Activated naive CD4-positive, alpha-beta T cell treated with anti-CD3 and anti-CD28 coated beads, Interleukin-2, amount 10 ng/mL, durations not matched to agents 7 days and 5 days (primary cell): ENCODE data around the gene RCSD1.

ENCODE experiments used
- CTCF ChIA-PET: fragments of 350-600 bp; sonication (Branson Sonifier 250); formaldehyde crosslinking; loops from one replicate; lab custom pipeline; 2021; ENCODE audit warnings: antibody characterized with exemption; lab: Charles Lee
- DNase-seq: peaks from one replicate; pipeline ENCODE4 v3.0.0-alpha.2; 2020
- H3K27ac Mint-ChIP-seq: one replicate; pipeline ENCODE4 v1.8.0; 2021; ENCODE audit warnings: mild to moderate bottlenecking, moderate library complexity, mixed read lengths
- H3K27me3 Mint-ChIP-seq: one replicate; pipeline ENCODE4 v1.8.0; 2021; ENCODE audit warnings: mild to moderate bottlenecking, mixed read lengths
- H3K36me3 Mint-ChIP-seq: one replicate; pipeline ENCODE4 v1.8.0; 2021; ENCODE audit warnings: mixed read lengths
- H3K4me1 Mint-ChIP-seq: one replicate; pipeline ENCODE4 v1.8.0; 2021; ENCODE audit warnings: mixed read lengths
- H3K4me3 Mint-ChIP-seq: one replicate; pipeline ENCODE4 v1.8.0; 2021; ENCODE audit warnings: mild to moderate bottlenecking, moderate library complexity, mixed read lengths
- H3K9me3 Mint-ChIP-seq: one replicate; pipeline ENCODE4 v1.8.0; 2021; ENCODE audit warnings: mixed read lengths

The RCSD1 gene

DNA sequence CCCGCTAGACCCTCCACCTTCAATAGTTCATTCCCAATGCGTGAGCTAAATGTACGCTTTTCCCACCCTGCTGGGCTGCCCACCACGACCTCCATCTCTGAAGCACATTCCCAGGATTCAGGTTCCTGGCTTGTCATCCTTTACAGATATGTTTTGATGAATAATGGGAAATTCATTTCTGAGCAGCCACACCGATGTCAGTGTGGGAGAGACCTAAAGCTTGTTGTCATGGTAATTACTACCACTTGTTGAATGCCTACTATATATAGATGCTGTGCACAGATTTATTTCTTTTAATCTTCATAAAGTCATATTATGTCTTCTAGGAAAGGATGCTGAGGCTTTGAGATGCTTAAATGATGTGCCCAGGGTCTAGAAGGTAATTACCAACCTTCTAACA lies 8.0 kb downstream of the RCSD1 start:
- H3K27ac Mint-ChIP-seq = peak overlapping the region; percentile 90
- CTCF ChIA-PET = interaction anchor here (0.7 to 12.4 kb wide), 6 partner anchors 17 to 84 kb away, joined by 3 to 236 read pairs (median 5); partner anchors contain the start of gene CREG1
- H3K4me3 Mint-ChIP-seq = no peak overlapping the region
- no peaks in the 10 kb centered on the region for H3K27me3 Mint-ChIP-seq
- peaks cover 76% of the 10 kb centered on the region for H3K36me3 Mint-ChIP-seq
- DNase-seq = no peak
- peaks cover 89% of the 10 kb centered on the region for H3K4me1 Mint-ChIP-seq
- no peaks in the 10 kb centered on the region for H3K9me3 Mint-ChIP-seq

- peaks cover 85% of the 10 kb centered on the region for H3K4me1 Mint-ChIP-seq
- CTCF ChIA-PET = interaction anchor here (0.9 kb wide), 1 partner anchor 40 kb away, joined by 3 read pairs; no protein-coding TSS in a partner anchor
- H3K36me3 Mint-ChIP-seq = peaks cover 72% of the 10 kb centered on the region
- no peak overlapping the region for H3K4me3 Mint-ChIP-seq
- no peak overlapping the region for H3K27ac Mint-ChIP-seq
- H3K27me3 Mint-ChIP-seq = no peaks in the 10 kb centered on the region
- DNase-seq = no peak
- H3K9me3 Mint-ChIP-seq = no peaks in the 10 kb centered on the region
Measured at GRCh38 chr1:167640051-167640450, 10.0 kb downstream of the RCSD1 start.

DNA sequence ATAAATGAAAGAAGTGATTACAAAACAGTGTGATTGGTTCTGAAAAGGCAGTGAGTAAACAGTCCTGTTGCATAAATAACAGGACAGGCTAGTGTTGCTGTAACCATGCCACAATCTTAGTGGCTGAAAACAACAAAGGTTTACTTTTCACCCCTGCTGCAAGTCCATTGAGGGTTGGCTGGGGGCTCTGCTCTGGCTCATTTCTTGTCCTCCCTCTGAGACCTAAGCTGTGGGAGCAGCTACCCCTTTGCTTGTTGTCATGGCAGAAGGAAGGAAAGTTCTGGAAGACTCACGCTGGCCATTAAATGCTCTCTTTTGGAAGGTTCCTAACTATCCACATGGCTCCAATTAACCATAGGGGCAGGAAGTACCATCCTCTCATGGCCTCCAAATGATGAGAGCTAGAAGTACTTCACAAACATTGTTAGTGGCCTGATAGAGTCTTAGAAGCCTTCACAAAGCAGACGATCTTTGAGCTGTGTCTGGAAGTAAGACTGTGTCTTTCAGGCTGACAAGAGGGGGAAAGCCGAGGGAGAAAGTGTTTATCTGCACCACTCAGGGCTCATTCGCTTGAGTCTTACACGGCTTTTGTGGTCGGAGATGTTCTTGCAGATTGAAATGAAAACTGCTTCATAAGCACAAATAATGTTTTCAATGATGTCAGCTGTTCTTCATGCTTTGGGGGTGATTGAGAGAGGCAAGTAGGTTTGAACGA lies 11.9 kb downstream of the RCSD1 start:
- peak overlapping the region; percentile 47 for H3K27ac Mint-ChIP-seq
- H3K36me3 Mint-ChIP-seq = peaks cover 71% of the 10 kb centered on the region
- H3K27me3 Mint-ChIP-seq = no peaks in the 10 kb centered on the region
- no peak for DNase-seq
- no peak overlapping the region for H3K4me3 Mint-ChIP-seq
- CTCF ChIA-PET = interaction anchor here (1.2 to 1.3 kb wide), 2 partner anchors 41 to 46 kb away, joined by 3 to 6 read pairs; no protein-coding TSS in a partner anchor
- peaks cover 78% of the 10 kb centered on the region for H3K4me1 Mint-ChIP-seq
- H3K9me3 Mint-ChIP-seq = no peaks in the 10 kb centered on the region

- Mint-ChIP-seq H3K4me3 (no peak overlapping the region), H3K27ac (peak overlapping the region; percentile 47), H3K27me3 (no peaks in the 10 kb centered on the region), H3K4me1 (peaks cover 73% of the 10 kb centered on the region), H3K9me3 (no peaks in the 10 kb centered on the region), H3K36me3 (peaks cover 66% of the 10 kb centered on the region)
- CTCF ChIA-PET = interaction anchor here (1.2 to 1.3 kb wide), 2 partner anchors 42 to 46 kb away, joined by 3 to 6 read pairs; no protein-coding TSS in a partner anchor
- DNase-seq = no peak
Measured at GRCh38 chr1:167642501-167642826, 12.4 kb downstream of the RCSD1 start.

DNA sequence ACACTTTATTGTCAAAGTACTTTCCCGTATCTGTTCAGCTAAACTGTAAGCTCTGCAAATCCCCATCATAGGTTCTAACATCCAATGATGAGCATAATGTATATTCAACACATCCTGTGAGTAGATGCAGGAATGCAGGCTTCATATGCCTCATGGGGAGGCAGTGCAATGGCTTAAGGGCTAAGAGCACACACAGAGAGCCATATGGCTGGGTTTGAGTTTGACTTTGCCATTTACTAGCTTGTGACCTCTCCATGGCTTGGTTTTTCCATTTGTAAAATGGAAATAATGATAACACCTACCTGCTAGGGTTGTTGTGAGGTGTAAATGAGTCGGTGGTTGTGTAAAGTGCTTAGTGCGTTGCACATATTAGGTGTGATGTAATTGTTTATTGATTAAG lies 13.4 kb downstream of the RCSD1 start:
- Mint-ChIP-seq H3K36me3 (peaks cover 62% of the 10 kb centered on the region), H3K4me1 (peaks cover 70% of the 10 kb centered on the region), H3K9me3 (no peaks in the 10 kb centered on the region), H3K27ac (no peak overlapping the region), H3K4me3 (no peak overlapping the region), H3K27me3 (no peaks in the 10 kb centered on the region)
- DNase-seq = no peak
- CTCF ChIA-PET = interaction anchor here (1.2 kb wide), 1 partner anchor 43 kb away, joined by 3 read pairs; no protein-coding TSS in a partner anchor

- H3K4me1 Mint-ChIP-seq = peaks cover 77% of the 10 kb centered on the region
- DNase-seq = no peak
- H3K27me3 Mint-ChIP-seq = no peaks in the 10 kb centered on the region
- H3K4me3 Mint-ChIP-seq = no peak overlapping the region
- CTCF ChIA-PET = no interaction called here
- peaks cover 68% of the 10 kb centered on the region for H3K36me3 Mint-ChIP-seq
- H3K27ac Mint-ChIP-seq = no peak overlapping the region
- H3K9me3 Mint-ChIP-seq = no peaks in the 10 kb centered on the region
Measured at GRCh38 chr1:167644551-167644950, 14.5 kb downstream of the RCSD1 start.

- CTCF ChIA-PET = no interaction called here
- DNase-seq = no peak
- H3K27ac Mint-ChIP-seq = peak overlapping the region; percentile 43
- no peak overlapping the region for H3K4me3 Mint-ChIP-seq
- no peaks in the 10 kb centered on the region for H3K9me3 Mint-ChIP-seq
- no peaks in the 10 kb centered on the region for H3K27me3 Mint-ChIP-seq
- H3K4me1 Mint-ChIP-seq = peaks cover 80% of the 10 kb centered on the region
- peaks cover 67% of the 10 kb centered on the region for H3K36me3 Mint-ChIP-seq
Measured at GRCh38 chr1:167645140-167645541, 15.1 kb downstream of the RCSD1 start.

GRCh38 chr1:167645625-167646414 lies 15.8 kb downstream of the RCSD1 start:
- CTCF ChIA-PET = interaction anchor here (1.3 kb wide), 1 partner anchor 42 kb away, joined by 4 read pairs; no protein-coding TSS in a partner anchor
- DNase-seq = no peak
- no peaks in the 10 kb centered on the region for H3K27me3 Mint-ChIP-seq
- peaks cover 80% of the 10 kb centered on the region for H3K4me1 Mint-ChIP-seq
- H3K36me3 Mint-ChIP-seq = peaks cover 68% of the 10 kb centered on the region
- H3K4me3 Mint-ChIP-seq = no peak overlapping the region
- no peaks in the 10 kb centered on the region for H3K9me3 Mint-ChIP-seq
- H3K27ac Mint-ChIP-seq = peak overlapping the region; percentile 43

DNA sequence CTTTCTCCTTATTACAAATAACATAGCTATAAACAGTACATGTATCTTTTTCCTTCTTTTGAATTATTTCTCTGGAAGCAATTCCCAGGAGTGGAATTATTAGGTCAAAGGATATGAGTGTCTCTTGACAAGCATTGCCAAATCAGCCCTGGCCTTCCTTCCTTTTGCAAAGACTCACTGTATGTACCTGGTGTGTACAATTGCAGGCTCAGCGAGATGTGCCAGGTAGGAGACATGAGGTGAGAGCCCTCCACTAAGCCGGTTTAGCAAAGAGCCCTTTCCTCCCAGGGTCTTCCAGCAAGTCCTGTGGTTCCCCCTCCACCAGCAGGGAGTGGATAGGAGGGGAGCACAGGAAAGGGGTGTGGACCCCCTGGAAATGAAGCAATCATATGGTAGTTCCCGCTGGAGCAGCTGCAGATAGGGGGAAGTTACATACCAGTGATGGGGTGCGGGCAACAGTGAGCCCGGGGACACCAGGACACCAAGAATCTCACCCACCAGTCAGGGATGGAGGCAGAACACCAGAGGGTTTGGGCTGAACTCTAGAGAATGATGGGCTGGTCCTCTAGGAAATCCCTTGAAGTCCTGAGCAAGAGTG lies 18.3 kb downstream of the RCSD1 start:
- no peaks in the 10 kb centered on the region for H3K9me3 Mint-ChIP-seq
- peak overlapping the region; percentile 3 for H3K27ac Mint-ChIP-seq
- no peaks in the 10 kb centered on the region for H3K27me3 Mint-ChIP-seq
- DNase-seq = no peak
- no peak overlapping the region for H3K4me3 Mint-ChIP-seq
- peaks cover 57% of the 10 kb centered on the region for H3K36me3 Mint-ChIP-seq
- H3K4me1 Mint-ChIP-seq = peaks cover 70% of the 10 kb centered on the region
- CTCF ChIA-PET = interaction anchor here (2.0 kb wide), 1 partner anchor 48 kb away, joined by 10 read pairs; no protein-coding TSS in a partner anchor

- Mint-ChIP-seq H3K36me3 (peaks cover 56% of the 10 kb centered on the region), H3K9me3 (no peaks in the 10 kb centered on the region), H3K27me3 (no peaks in the 10 kb centered on the region), H3K4me3 (no peak overlapping the region), H3K4me1 (peaks cover 69% of the 10 kb centered on the region), H3K27ac (peak overlapping the region; percentile 77)
- CTCF ChIA-PET = interaction anchor here (2.0 to 2.5 kb wide), 2 partner anchors 39 to 49 kb away, joined by 8 to 10 read pairs; no protein-coding TSS in a partner anchor
- DNase-seq = no peak
Measured at GRCh38 chr1:167648978-167649744, 19.1 kb downstream of the RCSD1 start.

GRCh38 chr1:167650269-167651160 lies 20.5 kb downstream of the RCSD1 start:
- H3K36me3 Mint-ChIP-seq = peaks cover 54% of the 10 kb centered on the region
- H3K27ac Mint-ChIP-seq = peak overlapping the region; percentile 77
- CTCF ChIA-PET = interaction anchor here (1.4 to 2.5 kb wide), 4 partner anchors 15 to 50 kb away, joined by 4 to 10 read pairs (median 6); no protein-coding TSS in a partner anchor
- no peaks in the 10 kb centered on the region for H3K9me3 Mint-ChIP-seq
- H3K27me3 Mint-ChIP-seq = no peaks in the 10 kb centered on the region
- H3K4me3 Mint-ChIP-seq = no peak overlapping the region
- peaks cover 73% of the 10 kb centered on the region for H3K4me1 Mint-ChIP-seq
- peak; percentile 38 for DNase-seq

DNA sequence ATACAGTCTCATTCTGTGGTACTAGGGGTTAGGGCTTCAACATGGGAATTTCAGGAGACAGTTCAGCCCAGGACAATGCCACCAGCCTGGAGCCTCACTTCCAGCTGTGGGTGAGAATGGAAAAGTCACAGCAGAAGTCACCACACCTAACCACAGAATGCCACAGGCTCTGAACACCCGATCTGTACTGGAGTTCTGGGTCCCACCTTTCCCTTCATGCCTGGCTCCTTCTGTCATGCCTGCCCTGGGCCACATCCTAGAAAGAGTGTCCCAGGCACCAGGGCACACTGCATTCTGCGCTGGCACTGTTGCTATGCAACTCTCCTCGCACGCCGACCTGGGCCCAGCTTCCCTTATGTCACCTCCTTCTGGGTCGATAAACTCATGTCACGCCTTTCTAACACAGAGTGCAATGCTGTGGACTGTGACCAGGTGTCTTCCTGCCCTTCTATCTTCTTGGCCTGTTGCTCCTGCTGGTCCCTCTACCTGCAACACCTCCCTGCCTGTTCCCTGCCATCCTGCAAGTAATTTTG lies 21.2 kb downstream of the RCSD1 start:
- CTCF ChIA-PET = interaction anchor here (1.5 to 2.5 kb wide), 2 partner anchors 37 to 51 kb away, joined by 4 to 8 read pairs; no protein-coding TSS in a partner anchor
- peak overlapping the region; percentile 77 for H3K27ac Mint-ChIP-seq
- DNase-seq = no peak
- H3K4me3 Mint-ChIP-seq = no peak overlapping the region
- H3K36me3 Mint-ChIP-seq = peaks cover 49% of the 10 kb centered on the region
- no peaks in the 10 kb centered on the region for H3K27me3 Mint-ChIP-seq
- no peaks in the 10 kb centered on the region for H3K9me3 Mint-ChIP-seq
- peaks cover 68% of the 10 kb centered on the region for H3K4me1 Mint-ChIP-seq
